Keratinocyte (primary cell): ENCODE data around the gene BCAT1. TPM values are rescaled to one million over a fixed set of nuclear protein-coding genes. Genes with fewer than 3 reads are reported as not detected.

ENCODE experiments used
- DNase-seq: peaks from one replicate; pipeline ENCODE4 v3.0.0-alpha.2; 2011; ENCODE audit warnings: low read depth, missing footprints, low spot score
- FAIRE-seq: peaks from 2 replicates; lab custom pipeline; 2011; peaks lifted over from hg19 to GRCh38; lab: Jason Lieb, UNC
- H2AFZ ChIP-seq: 2 replicates; pipeline ENCODE4 v1.6.0; 2012; ENCODE audit warnings: low read length, control low read depth, inconsistent platforms; ENCODE audit not compliant: control insufficient read depth
- H3K27ac ChIP-seq: 2 replicates; pipeline ENCODE4 v1.5.1; 2011; ENCODE audit warnings: low read length; ENCODE audit not compliant: control insufficient read depth, insufficient read depth
- H3K27me3 ChIP-seq: 3 replicates; pipeline ENCODE4 v1.6.0; 2011; ENCODE audit warnings: low read length; ENCODE audit not compliant: control insufficient read depth, insufficient read depth; ENCODE audit errors: extremely low read depth
- H3K36me3 ChIP-seq, 2 experiments: 2 replicates in 1 of 2; 3 replicates in 1 of 2; pipeline ENCODE4 v1.5.1; 2011; ENCODE audit warnings: low read length in 2 of 2, mild to moderate bottlenecking in 1 of 2; ENCODE audit not compliant: control insufficient read depth in 2 of 2, insufficient read depth in 2 of 2; ENCODE audit errors: extremely low read depth in 1 of 2
- H3K4me1 ChIP-seq: 3 replicates; pipeline ENCODE4 v1.5.1; 2011; ENCODE audit warnings: low read length; ENCODE audit not compliant: control insufficient read depth, insufficient read depth; ENCODE audit errors: extremely low read depth
- H3K4me2 ChIP-seq: 3 replicates; pipeline ENCODE4 v1.6.0; 2011; ENCODE audit warnings: low read depth, low read length; ENCODE audit not compliant: control insufficient read depth, insufficient read depth; ENCODE audit errors: extremely low read depth
- H3K4me3 ChIP-seq, 3 experiments: fragments of 200-600 bp in 1 of 3; sonication (generic) in 1 of 3; 2 replicates in 2 of 3; 3 replicates in 1 of 3; pipeline ENCODE4 v1.5.1; 2011 to 2016; ENCODE audit warnings: low read length in 3 of 3, mild to moderate bottlenecking in 3 of 3, control low read depth in 2 of 3, inconsistent platforms in 1 of 3, low read depth in 1 of 3, mixed read lengths in 1 of 3, mixed run types in 1 of 3, moderate library complexity in 1 of 3; ENCODE audit not compliant: control insufficient read depth in 2 of 3, insufficient read depth in 2 of 3; ENCODE audit errors: extremely low read depth in 1 of 3
- H3K79me2 ChIP-seq: 2 replicates; pipeline ENCODE4 v1.6.0; 2012; ENCODE audit warnings: low read length; ENCODE audit not compliant: control insufficient read depth, insufficient read depth
- H3K9ac ChIP-seq: 3 replicates; pipeline ENCODE4 v1.6.0; 2011; ENCODE audit warnings: low read length; ENCODE audit not compliant: control insufficient read depth, insufficient read depth; ENCODE audit errors: extremely low read depth
- H3K9me1 ChIP-seq: 3 replicates; pipeline ENCODE4 v1.6.0; 2011; ENCODE audit warnings: low read length; ENCODE audit not compliant: control insufficient read depth, insufficient read depth; ENCODE audit errors: extremely low read depth
- H3K9me3 ChIP-seq: 2 replicates; pipeline ENCODE4 v1.5.1; 2012; ENCODE audit warnings: low read depth, low read length; ENCODE audit not compliant: control insufficient read depth
- H4K20me1 ChIP-seq: 3 replicates; pipeline ENCODE4 v1.6.0; 2011; ENCODE audit warnings: low read length; ENCODE audit not compliant: control insufficient read depth, insufficient read depth; ENCODE audit errors: extremely low read depth
- EZH2 ChIP-seq: IDR thresholded peaks from one replicate; pipeline ENCODE4 v1.6.1; 2012; ENCODE audit warnings: inconsistent platforms, mild to moderate bottlenecking, low read length, moderate library complexity
- dilution Hi-C: fragments of 300-500 bp; cut with MboI; formaldehyde crosslinking; loops from one replicate; pipeline ENCODE4 v1.7.0; 2020; ENCODE audit warnings: low sequenced_read_pairs; ENCODE audit not compliant: extremely low pct_ligation_motif_present
- polyA plus RNA-seq, 5 experiments: library from polyadenylated mRNA; depleted of rRNA in 3 of 5; stranded (reverse) in 3 of 5; stranded (forward) in 1 of 5; unstranded in 1 of 5; fragments of >200 nt; gene quantifications; 1 replicate in 1 of 5; 2 replicates in 3 of 5; 3 replicates in 1 of 5; pipeline versions ENCODE4 v1.2.1 to v1.2.3, GENCODE V29; 2011 to 2012; ENCODE audit warnings: missing spikeins in 2 of 5, low read depth in 1 of 5, low replicate concordance in 1 of 5
- TF ChIP-seq, protein P1 (sequence below), 3 experiments: IDR thresholded peaks in 1 of 3; conservative IDR thresholded peaks in 1 of 3; optimal IDR thresholded peaks in 1 of 3; 2 replicates in 2 of 3; 3 replicates in 1 of 3; pipeline versions ENCODE3 to v1.5.1; 2011; ENCODE audit warnings: low read length in 3 of 3, mild to moderate bottlenecking in 3 of 3, moderate library complexity in 2 of 3, control low read depth in 1 of 3, inconsistent platforms in 1 of 3; ENCODE audit not compliant: insufficient read depth in 2 of 3; ENCODE audit errors: extremely low read depth in 1 of 3

The BCAT1 gene
- polyA plus RNA-seq, 1 donor (not counting 4 experiments of a cell fraction or from before 2014, with no cell fraction given): 6.5 TPM

DNA sequence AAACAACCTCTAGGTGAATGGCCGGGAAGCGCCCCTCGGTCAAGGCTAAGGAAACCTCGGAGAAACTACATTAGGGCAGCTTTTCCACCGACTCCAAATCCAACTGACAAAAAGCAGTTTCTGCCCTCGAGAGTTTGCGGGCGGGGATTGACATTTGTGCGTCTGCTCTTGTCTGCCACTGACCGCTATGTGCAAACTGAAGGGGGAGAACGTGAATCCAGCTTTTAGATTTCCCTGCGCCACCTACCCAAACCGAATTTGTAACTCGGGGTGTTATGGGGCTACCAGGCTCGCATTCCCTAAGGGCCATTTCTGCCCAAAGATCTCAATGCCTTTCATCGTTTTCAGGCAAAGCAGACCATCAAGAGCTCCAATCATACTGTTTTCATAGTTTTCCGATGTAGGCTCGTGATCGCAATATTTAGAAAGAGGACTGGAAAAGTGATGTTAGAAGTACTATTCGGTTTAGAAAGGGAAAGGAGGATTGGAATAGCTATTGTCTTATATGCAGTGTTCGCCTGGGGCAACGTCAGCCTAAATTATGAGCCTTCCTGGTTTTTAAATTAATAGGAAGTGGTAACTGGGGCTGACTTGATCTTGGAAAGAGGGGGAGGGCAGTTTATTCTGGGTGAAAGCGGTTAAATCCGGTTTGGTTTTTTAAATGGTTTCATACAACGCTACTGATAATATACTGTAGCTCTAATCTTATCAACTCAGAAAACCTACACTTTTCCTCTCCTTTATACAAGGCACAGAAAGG, 45.4 kb downstream of the BCAT1 start:
- Histone ChIP-seq H4K20me1 (no peaks in the 10 kb centered on the region), H3K4me2 (peak overlapping the region; percentile 86), H3K9ac (peak overlapping the region; percentile 62), H3K9me1 (no peaks in the 10 kb centered on the region), H2AFZ (peak overlapping the region; percentile 89), H3K79me2 (no peaks in the 10 kb centered on the region), H3K9me3 (no peaks in the 10 kb centered on the region), H3K27me3 (no peaks in the 10 kb centered on the region), H3K4me3 (peak overlapping the region; percentile 41 to 60 (median 52)), H3K36me3 (no peaks in the 10 kb centered on the region), H3K27ac (no peak overlapping the region), H3K4me1 (peaks cover 30% of the 10 kb centered on the region)
- dilution Hi-C loops: no loop called here
- FAIRE-seq (no peak), DNase-seq (no peak)
- no peak for TF ChIP-seq EZH2
- TF ChIP-seq, protein P1, sequence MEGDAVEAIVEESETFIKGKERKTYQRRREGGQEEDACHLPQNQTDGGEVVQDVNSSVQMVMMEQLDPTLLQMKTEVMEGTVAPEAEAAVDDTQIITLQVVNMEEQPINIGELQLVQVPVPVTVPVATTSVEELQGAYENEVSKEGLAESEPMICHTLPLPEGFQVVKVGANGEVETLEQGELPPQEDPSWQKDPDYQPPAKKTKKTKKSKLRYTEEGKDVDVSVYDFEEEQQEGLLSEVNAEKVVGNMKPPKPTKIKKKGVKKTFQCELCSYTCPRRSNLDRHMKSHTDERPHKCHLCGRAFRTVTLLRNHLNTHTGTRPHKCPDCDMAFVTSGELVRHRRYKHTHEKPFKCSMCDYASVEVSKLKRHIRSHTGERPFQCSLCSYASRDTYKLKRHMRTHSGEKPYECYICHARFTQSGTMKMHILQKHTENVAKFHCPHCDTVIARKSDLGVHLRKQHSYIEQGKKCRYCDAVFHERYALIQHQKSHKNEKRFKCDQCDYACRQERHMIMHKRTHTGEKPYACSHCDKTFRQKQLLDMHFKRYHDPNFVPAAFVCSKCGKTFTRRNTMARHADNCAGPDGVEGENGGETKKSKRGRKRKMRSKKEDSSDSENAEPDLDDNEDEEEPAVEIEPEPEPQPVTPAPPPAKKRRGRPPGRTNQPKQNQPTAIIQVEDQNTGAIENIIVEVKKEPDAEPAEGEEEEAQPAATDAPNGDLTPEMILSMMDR (optimal IDR thresholded peaks at IDR 0.05 in 1 of 3, IDR thresholded peaks at IDR 0.05 in 1 of 3, conservative IDR thresholded peaks at IDR 0.05 in 1 of 3; ENCODE audit: extremely low read depth in 1 of 3, insufficient read depth in 2 of 3, low read length in 3 of 3): no peak

DNA sequence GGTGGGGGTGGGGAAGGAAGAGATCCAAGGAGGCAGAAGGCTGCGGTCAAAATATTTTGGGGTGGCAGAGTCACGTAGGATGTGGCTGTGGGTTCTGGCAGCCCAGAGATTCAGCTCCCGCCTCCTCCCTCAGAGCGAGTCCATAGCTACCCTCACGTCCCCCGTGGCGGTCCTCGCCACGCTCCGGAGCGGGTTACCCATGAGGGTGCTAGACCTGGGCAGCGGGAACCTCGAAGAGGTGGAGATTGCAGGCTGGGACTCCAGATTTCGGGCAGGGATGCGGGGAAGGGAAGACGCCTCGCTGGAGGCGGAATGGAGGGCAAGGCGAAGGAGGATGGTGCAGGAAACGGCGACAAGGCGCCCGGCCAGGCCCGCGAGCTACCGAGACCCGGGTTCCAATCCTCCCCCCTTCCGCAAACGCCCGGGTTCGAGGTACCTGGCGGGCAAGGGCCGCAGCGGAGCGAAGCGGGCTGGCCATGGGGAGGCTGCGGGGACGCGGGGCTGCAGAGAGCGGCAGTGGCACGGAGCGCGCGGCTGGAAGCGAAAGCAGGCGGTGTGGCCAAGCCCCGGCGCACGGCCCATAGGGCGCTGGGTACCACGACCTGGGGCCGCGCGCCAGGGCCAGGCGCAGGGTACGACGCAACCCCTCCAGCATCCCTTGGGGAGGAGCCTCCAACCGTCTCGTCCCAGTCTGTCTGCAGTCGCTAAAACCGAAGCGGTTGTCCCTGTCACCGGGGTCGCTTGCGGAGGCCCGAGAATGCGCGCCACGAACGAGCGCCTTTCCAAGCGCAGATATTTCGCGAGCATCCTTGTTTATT, 46.2 kb downstream of the BCAT1 start:
- Histone ChIP-seq H3K9ac (peak overlapping the region; percentile 62), H3K4me1 (peaks cover 30% of the 10 kb centered on the region), H3K27ac (no peak overlapping the region), H3K9me1 (no peaks in the 10 kb centered on the region), H3K36me3 (no peaks in the 10 kb centered on the region), H3K4me2 (peak overlapping the region; percentile 86), H4K20me1 (no peaks in the 10 kb centered on the region), H3K4me3 (peak overlapping the region; percentile 41 to 60 (median 52)), H3K9me3 (no peaks in the 10 kb centered on the region), H3K27me3 (no peaks in the 10 kb centered on the region), H3K79me2 (no peaks in the 10 kb centered on the region), H2AFZ (peak overlapping the region; percentile 89)
- dilution Hi-C loops: no loop called here
- TF ChIP-seq, protein P1 (optimal IDR thresholded peaks at IDR 0.05 in 1 of 3, IDR thresholded peaks at IDR 0.05 in 1 of 3, conservative IDR thresholded peaks at IDR 0.05 in 1 of 3; ENCODE audit: extremely low read depth in 1 of 3, insufficient read depth in 2 of 3, low read length in 3 of 3): no peak
- no peak for TF ChIP-seq EZH2
- no peak for DNase-seq
- FAIRE-seq: no peak
